ENCODE data around the gene PTPRM.

GRCh38 chr18:7805096-7805495 is 238.0 kb downstream of the PTPRM start:
- TF ChIP-seq CTCF (IDR thresholded peaks at IDR 0.05; ENCODE audit: low read depth, low read length, poor library complexity, severe bottlenecking), result no peak
- TF ChIP-seq EZH2phosphoT487 (IDR thresholded peaks at IDR 0.05; ENCODE audit: borderline replicate concordance, low read length), result no peak
